Germinal center (tissue), 1 donor: ENCODE results near the gene GRIN2D.

ENCODE experiments used
- DNase-seq: peaks from one replicate; pipeline ENCODE4 v3.0.0; 2012; ENCODE audit warnings: mixed read lengths, low spot score

The GRIN2D gene

GRCh38 chr19:48393559-48394330 is at the start of gene GRIN2D:
Gene GRIN2D, plus strand, starts transcription at chr19:48393668. Its CDS starts 4,725 bp downstream, at chr19:48398393.
- no peak for DNase-seq

GRCh38 chr19:48344892-48345291 is 48.6 kb upstream of the GRIN2D start:
- no peak for DNase-seq

- DNase-seq = no peak
Measured at GRCh38 chr19:48346191-48346590, 47.3 kb upstream of the GRIN2D start.

- DNase-seq = no peak
Measured at GRCh38 chr19:48348045-48348444, 45.4 kb upstream of the GRIN2D start.

GRCh38 chr19:48348737-48349136 is 44.7 kb upstream of the GRIN2D start:
- no peak for DNase-seq

- no peak for DNase-seq
Measured at GRCh38 chr19:48350856-48351255, 42.6 kb upstream of the GRIN2D start.

GRCh38 chr19:48351341-48351752 is 42.1 kb upstream of the GRIN2D start:
- peak; percentile 80 for DNase-seq

GRCh38 chr19:48353677-48354076 is 39.8 kb upstream of the GRIN2D start:
- no peak for DNase-seq

- DNase-seq = no peak
Measured at GRCh38 chr19:48354332-48354992, 39.0 kb upstream of the GRIN2D start.

GRCh38 chr19:48355365-48355954 is 38.0 kb upstream of the GRIN2D start:
- DNase-seq = no peak

- no peak for DNase-seq
Measured at GRCh38 chr19:48359123-48359522, 34.3 kb upstream of the GRIN2D start.

GRCh38 chr19:48361912-48362311 is 31.6 kb upstream of the GRIN2D start:
- no peak for DNase-seq

- DNase-seq = peak; percentile 91
Measured at GRCh38 chr19:48362716-48363499, 30.6 kb upstream of the GRIN2D start.

GRCh38 chr19:48363500-48363809 is 30.0 kb upstream of the GRIN2D start:
- DNase-seq = no peak

GRCh38 chr19:48363810-48364597 is 29.5 kb upstream of the GRIN2D start, which contains the start of the genes SYNGR4 and TMEM143:
Gene SYNGR4, plus strand, starts transcription at chr19:48364367. Its CDS starts 1,476 bp downstream, at chr19:48365843.
Gene TMEM143, minus strand, starts transcription at chr19:48363940. Its CDS starts 20 bp downstream, at chr19:48363920.
- DNase-seq = peak; percentile 99

GRCh38 chr19:48364598-48365348 is 28.7 kb upstream of the GRIN2D start:
- no peak for DNase-seq

GRCh38 chr19:48365602-48366001 is 27.9 kb upstream of the GRIN2D start:
- DNase-seq = no peak

GRCh38 chr19:48367855-48368254 is 25.6 kb upstream of the GRIN2D start:
- DNase-seq = no peak

GRCh38 chr19:48368936-48369335 is 24.5 kb upstream of the GRIN2D start:
- DNase-seq = no peak

GRCh38 chr19:48370955-48371354 is 22.5 kb upstream of the GRIN2D start:
- DNase-seq = no peak

GRCh38 chr19:48371367-48371766 is 22.1 kb upstream of the GRIN2D start:
- DNase-seq = no peak
